BLaER1 (cell line): Measurements from ENCODE around the gene CDH4.

Experiments
- H3K27ac ChIP-seq: shearing (Covaris generic); formaldehyde crosslinking; 2 replicates; pipeline ENCODE4 v1.8.1; 2022
- H3K27me3 ChIP-seq: shearing (Covaris generic); formaldehyde crosslinking; 2 replicates; pipeline ENCODE4 v1.8.1; 2022
- H3K36me3 ChIP-seq: shearing (Covaris generic); formaldehyde crosslinking; 2 replicates; pipeline ENCODE4 v1.8.1; 2022
- H3K4me1 ChIP-seq: shearing (Covaris generic); formaldehyde crosslinking; 2 replicates; pipeline ENCODE4 v1.8.1; 2022
- H3K4me2 ChIP-seq: shearing (Covaris generic); formaldehyde crosslinking; 2 replicates; pipeline ENCODE4 v1.8.1; 2022
- H3K4me3 ChIP-seq: shearing (Covaris generic); formaldehyde crosslinking; 2 replicates; pipeline ENCODE4 v1.8.1; 2022
- H3K9ac ChIP-seq: shearing (Covaris generic); formaldehyde crosslinking; 2 replicates; pipeline ENCODE4 v1.8.1; 2022
- H3K9me3 ChIP-seq: shearing (Covaris generic); formaldehyde crosslinking; 2 replicates; pipeline ENCODE4 v1.8.1; 2022
- H4K20me1 ChIP-seq: shearing (Covaris generic); formaldehyde crosslinking; 2 replicates; pipeline ENCODE4 v1.8.1; 2022
- Cebpa-rat ChIP-seq: shearing (Covaris generic); IDR thresholded peaks from 2 replicates; pipeline ENCODE4 v1.8.1; 2022

Gene CDH4

GRCh38 chr20:61839912-61840778, 588.1 kb downstream of the CDH4 start:
- Histone ChIP-seq H3K4me2 (no peak overlapping the region), H3K9ac (no peak overlapping the region), H3K36me3 (no peaks in the 10 kb centered on the region), H3K4me3 (no peak overlapping the region), H4K20me1 (no peaks in the 10 kb centered on the region), H3K27me3 (no peaks in the 10 kb centered on the region), H3K9me3 (no peaks in the 10 kb centered on the region), H3K4me1 (peaks cover 5% of the 10 kb centered on the region; the same call in 1 of the 2 replicates), H3K27ac (no peak overlapping the region)
- no peak for TF ChIP-seq Cebpa-rat

DNA sequence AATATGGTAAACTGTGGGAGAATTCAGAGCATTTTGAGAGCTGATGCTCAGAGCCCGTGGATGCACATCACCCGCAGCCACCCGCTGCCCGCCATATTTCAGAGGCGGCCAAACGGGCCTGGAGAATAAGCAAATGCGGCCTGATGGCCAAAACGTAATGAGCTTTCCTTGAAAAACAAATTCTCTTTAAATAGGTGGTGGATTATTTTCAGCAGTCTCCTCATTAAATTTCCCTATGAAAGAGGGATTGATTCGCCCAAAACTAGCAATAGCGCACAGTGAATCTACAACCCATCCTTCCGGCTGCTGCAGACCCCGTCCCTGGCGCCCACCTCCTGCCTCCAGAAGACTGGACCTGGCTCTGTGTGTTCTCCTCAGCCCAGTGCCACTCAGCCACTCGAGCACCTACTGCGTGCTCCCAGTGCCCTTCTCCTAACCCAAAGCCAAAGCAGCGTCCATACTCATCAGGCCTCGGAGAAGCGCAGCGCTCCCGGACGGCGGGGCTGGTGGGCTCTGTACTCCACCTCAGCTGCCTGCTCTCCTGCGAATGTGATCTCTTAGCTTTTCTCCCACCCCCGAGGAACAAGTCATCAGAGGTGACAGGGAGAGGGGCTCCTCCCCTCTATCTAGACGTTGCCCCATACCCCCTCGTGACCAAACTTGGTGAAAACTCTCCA, 588.9 kb downstream of the CDH4 start:
- Histone ChIP-seq H3K27me3 (no peaks in the 10 kb centered on the region), H3K36me3 (no peaks in the 10 kb centered on the region), H3K4me2 (no peak overlapping the region), H3K27ac (no peak overlapping the region), H4K20me1 (no peaks in the 10 kb centered on the region), H3K4me1 (peaks cover 5% of the 10 kb centered on the region; the same call in 1 of the 2 replicates), H3K4me3 (no peak overlapping the region), H3K9ac (no peak overlapping the region), H3K9me3 (no peaks in the 10 kb centered on the region)
- no peak for TF ChIP-seq Cebpa-rat

DNA sequence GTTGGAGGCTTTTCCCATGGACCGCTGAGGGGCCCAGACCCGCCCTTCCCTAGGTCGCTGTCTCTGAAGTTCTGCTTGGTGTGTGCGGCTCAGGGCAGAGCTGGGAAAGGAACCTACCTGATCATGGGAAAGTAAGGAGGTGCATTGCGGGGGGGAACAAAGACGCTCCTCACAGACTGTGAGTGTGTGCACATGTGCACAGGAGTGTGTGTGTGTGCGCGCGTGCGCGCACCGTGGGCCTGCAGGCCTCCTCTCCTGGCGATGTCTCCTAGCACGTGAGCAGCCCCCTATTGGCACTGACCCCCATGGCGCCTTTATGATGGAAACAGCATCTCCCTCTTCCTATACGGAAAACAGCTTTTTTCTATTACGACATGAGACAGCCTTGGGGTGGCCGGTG, 589.5 kb downstream of the CDH4 start:
- Histone ChIP-seq H3K27me3 (no peaks in the 10 kb centered on the region), H3K4me2 (no peak overlapping the region), H4K20me1 (no peaks in the 10 kb centered on the region), H3K4me3 (no peak overlapping the region), H3K9me3 (no peaks in the 10 kb centered on the region), H3K4me1 (peaks cover 7% of the 10 kb centered on the region; the same call in 1 of the 2 replicates), H3K9ac (no peak overlapping the region), H3K36me3 (no peaks in the 10 kb centered on the region), H3K27ac (no peak overlapping the region)
- TF ChIP-seq Cebpa-rat = no peak

DNA sequence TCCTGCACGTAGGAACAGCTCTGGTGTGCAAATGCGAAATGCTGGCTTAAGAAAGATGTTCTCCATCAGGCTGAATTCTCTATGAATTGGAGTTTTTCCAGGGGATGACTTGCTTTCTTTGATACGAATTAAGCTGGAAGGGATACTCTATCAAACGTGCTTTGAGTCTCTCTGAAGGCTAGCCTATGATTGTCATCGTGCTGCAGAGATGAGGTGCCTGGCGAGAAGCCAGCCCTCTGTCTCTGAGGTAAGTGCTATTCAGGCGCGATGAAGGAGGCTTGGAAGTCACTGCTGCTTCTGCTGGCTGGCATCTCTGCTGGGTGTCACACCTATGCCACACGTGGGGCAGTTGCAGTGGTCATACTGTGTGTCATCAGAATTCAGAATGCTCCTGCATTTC, 589.9 kb downstream of the CDH4 start:
- H3K4me3 ChIP-seq = no peak overlapping the region
- H4K20me1 ChIP-seq = no peaks in the 10 kb centered on the region
- no peak for TF ChIP-seq Cebpa-rat
- H3K27me3 ChIP-seq = no peaks in the 10 kb centered on the region
- H3K9ac ChIP-seq = no peak overlapping the region
- H3K36me3 ChIP-seq = no peaks in the 10 kb centered on the region
- peaks cover 11% of the 10 kb centered on the region; the same call in 1 of the 2 replicates for H3K4me1 ChIP-seq
- H3K9me3 ChIP-seq = no peaks in the 10 kb centered on the region
- no peak overlapping the region for H3K4me2 ChIP-seq
- H3K27ac ChIP-seq = no peak overlapping the region

DNA sequence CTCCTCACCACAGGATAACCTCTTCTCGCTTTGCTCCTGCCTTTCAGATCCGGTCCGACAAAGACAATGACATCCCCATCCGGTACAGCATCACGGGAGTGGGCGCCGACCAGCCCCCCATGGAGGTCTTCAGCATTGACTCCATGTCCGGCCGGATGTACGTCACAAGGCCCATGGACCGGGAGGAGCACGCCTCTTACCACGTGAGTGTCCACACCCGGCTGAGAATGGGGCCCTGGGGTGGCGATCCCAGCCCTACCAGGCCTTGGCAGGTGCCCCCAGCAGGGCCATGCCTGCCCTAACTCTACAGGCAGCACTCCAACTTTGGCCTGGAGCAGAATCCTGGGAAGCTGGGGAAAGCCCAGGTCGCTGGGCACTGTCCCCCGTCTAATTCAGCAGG, 592.6 kb downstream of the CDH4 start:
- TF ChIP-seq Cebpa-rat = no peak
- H3K4me3 ChIP-seq = no peak overlapping the region
- H3K4me1 ChIP-seq = peaks cover 17% of the 10 kb centered on the region; the same call in 1 of the 2 replicates
- no peaks in the 10 kb centered on the region for H3K36me3 ChIP-seq
- H4K20me1 ChIP-seq = no peaks in the 10 kb centered on the region
- peaks cover 6% of the 10 kb centered on the region for H3K27me3 ChIP-seq
- no peaks in the 10 kb centered on the region for H3K9me3 ChIP-seq
- H3K9ac ChIP-seq = no peak overlapping the region
- H3K27ac ChIP-seq = no peak overlapping the region
- H3K4me2 ChIP-seq = no peak overlapping the region

GRCh38 chr20:61845233-61845671, 593.2 kb downstream of the CDH4 start:
- H3K27me3 ChIP-seq = peaks cover 13% of the 10 kb centered on the region
- H3K36me3 ChIP-seq = no peaks in the 10 kb centered on the region
- H4K20me1 ChIP-seq = no peaks in the 10 kb centered on the region
- no peak overlapping the region for H3K9ac ChIP-seq
- no peak for TF ChIP-seq Cebpa-rat
- no peak overlapping the region for H3K27ac ChIP-seq
- H3K4me3 ChIP-seq = no peak overlapping the region
- no peaks in the 10 kb centered on the region for H3K9me3 ChIP-seq
- peaks cover 22% of the 10 kb centered on the region for H3K4me1 ChIP-seq
- no peak overlapping the region for H3K4me2 ChIP-seq

GRCh38 chr20:61846074-61846473, 594.0 kb downstream of the CDH4 start:
- Histone ChIP-seq H3K4me3 (no peak overlapping the region), H3K4me1 (peaks cover 30% of the 10 kb centered on the region), H3K9ac (no peak overlapping the region), H3K27me3 (peaks cover 21% of the 10 kb centered on the region), H4K20me1 (0 out of 2 replicates have a peak, but pooled peaks cover under 1% of the 10 kb centered on the region), H3K4me2 (no peak overlapping the region), H3K36me3 (no peaks in the 10 kb centered on the region), H3K27ac (no peak overlapping the region), H3K9me3 (no peaks in the 10 kb centered on the region)
- no peak for TF ChIP-seq Cebpa-rat

GRCh38 chr20:61846741-61847419, 594.8 kb downstream of the CDH4 start:
- peaks cover 38% of the 10 kb centered on the region for H3K4me1 ChIP-seq
- no peak overlapping the region for H3K4me3 ChIP-seq
- no peaks in the 10 kb centered on the region for H3K9me3 ChIP-seq
- 0 out of 2 replicates have a peak, but pooled peaks cover 8% of the 10 kb centered on the region for H4K20me1 ChIP-seq
- no peak overlapping the region for H3K9ac ChIP-seq
- no peak for TF ChIP-seq Cebpa-rat
- H3K27ac ChIP-seq = no peak overlapping the region
- no peaks in the 10 kb centered on the region for H3K36me3 ChIP-seq
- H3K4me2 ChIP-seq = no peak overlapping the region
- H3K27me3 ChIP-seq = peaks cover 29% of the 10 kb centered on the region

GRCh38 chr20:61847420-61847748, 595.3 kb downstream of the CDH4 start:
- Histone ChIP-seq H3K4me2 (no peak overlapping the region), H3K9me3 (no peaks in the 10 kb centered on the region), H3K36me3 (no peaks in the 10 kb centered on the region), H3K4me1 (peaks cover 43% of the 10 kb centered on the region), H3K27me3 (peaks cover 32% of the 10 kb centered on the region), H3K9ac (no peak overlapping the region), H4K20me1 (0 out of 2 replicates have a peak, but pooled peaks cover 11% of the 10 kb centered on the region), H3K27ac (no peak overlapping the region), H3K4me3 (no peak overlapping the region)
- no peak for TF ChIP-seq Cebpa-rat
